Measurements from ENCODE around the gene CC2D2A. TPM values are rescaled to one million over a fixed set of nuclear protein-coding genes. Genes with fewer than 3 reads are reported as not detected.

CC2D2A gene
- total and polyA plus RNA-seq, 10 of the 15 experiments (the other 5 are each of a cell fraction or from before 2014, with no cell fraction given), result 0.04 to 1.1 (median 0.26) TPM

DNA sequence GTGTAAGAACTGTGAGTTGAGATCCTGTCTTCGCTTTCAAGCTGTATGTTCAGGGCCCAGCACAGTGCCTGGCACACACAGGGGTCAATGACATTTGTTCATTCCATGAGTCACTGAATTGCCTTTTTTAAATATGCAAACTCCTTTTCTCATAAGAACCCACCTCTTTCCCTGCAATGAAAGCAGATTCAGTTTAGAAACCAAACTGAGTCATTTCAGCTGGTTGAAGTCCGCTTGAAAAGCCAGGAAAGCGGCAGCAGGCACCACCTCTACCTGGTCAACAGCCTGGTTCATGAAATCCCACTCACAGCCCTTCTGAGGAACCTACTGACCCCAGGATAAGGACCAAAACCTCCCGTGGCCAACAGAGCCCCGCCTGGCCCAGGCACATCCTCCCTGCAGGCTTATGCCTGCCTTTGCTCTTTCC lies 46.4 kb upstream of the CC2D2A start:
- FAIRE-seq, result no peak
- in situ Hi-C loops (cut with MboI) (no loop called here), intact Hi-C loops (cut with micrococcal nuclease; ENCODE audit: unreplicated experiment) (no loop called here)
- Histone ChIP-seq H3K4me3 (no peak overlapping the region), H3K27me3 (replicated peaks in 1 of 2; ENCODE audit: control insufficient read depth in 2 of 2, insufficient read depth in 2 of 2, low read length in 1 of 2) (peaks cover 0 to 1% of the 10 kb centered on the region in 2 experiments; a peak in 1 of 4 replicates), H4K20me1 (ENCODE audit: control insufficient read depth, insufficient read depth) (no peaks in the 10 kb centered on the region), H3K4me1 (ENCODE audit: control insufficient read depth, insufficient read depth, low read length) (no peaks in the 10 kb centered on the region), H3K27ac (ENCODE audit: control insufficient read depth, insufficient read depth) (no peak overlapping the region), H2AFZ (ENCODE audit: control insufficient read depth, low read depth, low read length) (no peak overlapping the region), H3K9ac (ENCODE audit: control insufficient read depth, insufficient read depth, low read length) (no peak overlapping the region), H3K79me2 (ENCODE audit: control insufficient read depth, insufficient read depth, low read length) (no peaks in the 10 kb centered on the region), H3K4me2 (ENCODE audit: control insufficient read depth, insufficient read depth) (no peak overlapping the region), H3K9me3 (replicated peaks; ENCODE audit: control insufficient read depth, insufficient read depth, low read length) (no peaks in the 10 kb centered on the region), H3K36me3 (ENCODE audit: control insufficient read depth in 2 of 2, insufficient read depth in 2 of 2, low read length in 1 of 2) (no peaks in the 10 kb centered on the region)
- BruUV-seq (replicated peaks), result no TSS peak
- TF ChIP-seq EZH2 (IDR thresholded peaks at IDR 0.05; ENCODE audit: borderline replicate concordance, control insufficient read depth, low read depth, low read length) (no peak), IKZF2 (IDR thresholded peaks at IDR 0.05) (no peak), MXI1 (IDR thresholded peaks at IDR 0.05; ENCODE audit: low read depth, low read length) (no peak), WRNIP1 (IDR thresholded peaks at IDR 0.05; ENCODE audit: borderline replicate concordance, low read depth, low read length) (no peak)
- ChIA-PET RAD21 (ENCODE audit: unreplicated experiment) (no interaction called here), POLR2A (no interaction called here), CTCF (interaction anchor here (1.4 kb wide), 1 partner anchor 34 kb away, joined by 3 read pairs; no protein-coding TSS in a partner anchor), SMC1A (ENCODE audit: uncharacterized antibody, unreplicated experiment) (no interaction called here)
- no peak for ATAC-seq
- 18% methylated on average over 5 of the region's 5 CpGs for whole genome bisulfite sequencing (ENCODE audit: insufficient coverage, insufficient replicate concordance, low lambda C conversion rate, missing lambda C conversion rate)
- no peak for DNase-seq (ENCODE audit: low read depth, low spot score)

DNA sequence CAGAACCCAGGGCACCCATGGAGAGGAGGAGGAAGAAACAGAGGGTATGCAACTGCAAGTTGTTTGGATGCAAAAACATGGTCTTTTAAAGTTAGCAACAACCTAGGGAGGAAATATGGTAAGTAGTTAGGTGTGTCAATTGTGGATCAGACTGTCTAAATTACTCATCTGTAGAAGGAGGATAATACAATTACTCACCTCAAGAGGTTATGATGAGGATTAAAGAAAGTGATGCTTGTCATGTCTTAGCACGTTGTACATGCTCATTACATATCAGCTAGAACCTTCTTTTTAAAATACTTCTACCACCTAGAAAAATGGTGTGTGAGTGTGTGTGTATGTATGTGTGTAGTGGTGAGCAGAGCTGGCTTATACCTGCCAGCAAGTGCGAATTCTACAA lies 44.2 kb upstream of the CC2D2A start:
- no peak overlapping the region for H3K4me3 ChIP-seq
- 0% methylated on average over 2 of the region's 2 CpGs for WGBS (ENCODE audit: insufficient coverage, insufficient replicate concordance, low lambda C conversion rate, missing lambda C conversion rate)
- SMC1A ChIA-PET (ENCODE audit: uncharacterized antibody, unreplicated experiment), result interaction anchor here (1.1 kb wide), 1 partner anchor 14 kb away, joined by 4 read pairs; no protein-coding TSS in a partner anchor
- peaks cover 0 to 1% of the 10 kb centered on the region in 2 experiments; a peak in 1 of 4 replicates for H3K27me3 ChIP-seq (replicated peaks in 1 of 2; ENCODE audit: control insufficient read depth in 2 of 2, insufficient read depth in 2 of 2, low read length in 1 of 2)
- no peaks in the 10 kb centered on the region for H3K9me3 ChIP-seq (replicated peaks; ENCODE audit: control insufficient read depth, insufficient read depth, low read length)
- no peaks in the 10 kb centered on the region for H3K36me3 ChIP-seq (ENCODE audit: control insufficient read depth in 2 of 2, insufficient read depth in 2 of 2, low read length in 1 of 2)
- ATAC-seq (no peak), DNase-seq (ENCODE audit: low read depth, low spot score) (no peak), FAIRE-seq (no peak)
- H3K79me2 ChIP-seq (ENCODE audit: control insufficient read depth, insufficient read depth, low read length), result no peaks in the 10 kb centered on the region
- H4K20me1 ChIP-seq (ENCODE audit: control insufficient read depth, insufficient read depth), result no peaks in the 10 kb centered on the region
- no peak overlapping the region for H3K27ac ChIP-seq (ENCODE audit: control insufficient read depth, insufficient read depth)
- no TSS peak for BruUV-seq (replicated peaks)
- H3K9ac ChIP-seq (ENCODE audit: control insufficient read depth, insufficient read depth, low read length), result no peak overlapping the region
- H2AFZ ChIP-seq (ENCODE audit: control insufficient read depth, low read depth, low read length), result no peak overlapping the region
- in situ Hi-C loops (cut with MboI) (no loop called here), intact Hi-C loops (cut with micrococcal nuclease; ENCODE audit: unreplicated experiment) (no loop called here)
- POLR2A ChIA-PET, result no interaction called here
- RAD21 ChIA-PET (ENCODE audit: unreplicated experiment), result no interaction called here
- H3K4me1 ChIP-seq (ENCODE audit: control insufficient read depth, insufficient read depth, low read length), result no peaks in the 10 kb centered on the region
- H3K4me2 ChIP-seq (ENCODE audit: control insufficient read depth, insufficient read depth), result no peak overlapping the region
- CTCF ChIA-PET, result interaction anchor here (0.6 to 1.7 kb wide), 3 partner anchors 14 to 35 kb away, joined by 4 to 5 read pairs (median 4); no protein-coding TSS in a partner anchor
- TF ChIP-seq CBX5 (IDR thresholded peaks at IDR 0.05; ENCODE audit: low read depth) (no peak), RB1 (IDR thresholded peaks at IDR 0.05; ENCODE audit: borderline replicate concordance) (no peak), BHLHE40 (IDR thresholded peaks at IDR 0.05; ENCODE audit: borderline replicate concordance in 1 of 2, low read depth in 2 of 2, low read length in 1 of 2) (no peak), HDAC6 (IDR thresholded peaks at IDR 0.05; ENCODE audit: unreplicated experiment) (no peak), RAD21 (IDR thresholded peaks at IDR 0.05; ENCODE audit: insufficient read depth, low read depth, low read length) (no peak)
- TF ChIP-seq, protein P1, sequence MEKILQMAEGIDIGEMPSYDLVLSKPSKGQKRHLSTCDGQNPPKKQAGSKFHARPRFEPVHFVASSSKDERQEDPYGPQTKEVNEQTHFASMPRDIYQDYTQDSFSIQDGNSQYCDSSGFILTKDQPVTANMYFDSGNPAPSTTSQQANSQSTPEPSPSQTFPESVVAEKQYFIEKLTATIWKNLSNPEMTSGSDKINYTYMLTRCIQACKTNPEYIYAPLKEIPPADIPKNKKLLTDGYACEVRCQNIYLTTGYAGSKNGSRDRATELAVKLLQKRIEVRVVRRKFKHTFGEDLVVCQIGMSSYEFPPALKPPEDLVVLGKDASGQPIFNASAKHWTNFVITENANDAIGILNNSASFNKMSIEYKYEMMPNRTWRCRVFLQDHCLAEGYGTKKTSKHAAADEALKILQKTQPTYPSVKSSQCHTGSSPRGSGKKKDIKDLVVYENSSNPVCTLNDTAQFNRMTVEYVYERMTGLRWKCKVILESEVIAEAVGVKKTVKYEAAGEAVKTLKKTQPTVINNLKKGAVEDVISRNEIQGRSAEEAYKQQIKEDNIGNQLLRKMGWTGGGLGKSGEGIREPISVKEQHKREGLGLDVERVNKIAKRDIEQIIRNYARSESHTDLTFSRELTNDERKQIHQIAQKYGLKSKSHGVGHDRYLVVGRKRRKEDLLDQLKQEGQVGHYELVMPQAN (conservative IDR thresholded peaks at IDR 0.05), result no peak
- TF ChIP-seq, protein P2, sequence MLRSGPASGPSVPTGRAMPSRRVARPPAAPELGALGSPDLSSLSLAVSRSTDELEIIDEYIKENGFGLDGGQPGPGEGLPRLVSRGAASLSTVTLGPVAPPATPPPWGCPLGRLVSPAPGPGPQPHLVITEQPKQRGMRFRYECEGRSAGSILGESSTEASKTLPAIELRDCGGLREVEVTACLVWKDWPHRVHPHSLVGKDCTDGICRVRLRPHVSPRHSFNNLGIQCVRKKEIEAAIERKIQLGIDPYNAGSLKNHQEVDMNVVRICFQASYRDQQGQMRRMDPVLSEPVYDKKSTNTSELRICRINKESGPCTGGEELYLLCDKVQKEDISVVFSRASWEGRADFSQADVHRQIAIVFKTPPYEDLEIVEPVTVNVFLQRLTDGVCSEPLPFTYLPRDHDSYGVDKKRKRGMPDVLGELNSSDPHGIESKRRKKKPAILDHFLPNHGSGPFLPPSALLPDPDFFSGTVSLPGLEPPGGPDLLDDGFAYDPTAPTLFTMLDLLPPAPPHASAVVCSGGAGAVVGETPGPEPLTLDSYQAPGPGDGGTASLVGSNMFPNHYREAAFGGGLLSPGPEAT (IDR thresholded peaks at IDR 0.05; ENCODE audit: low read depth), result no peak
- TF ChIP-seq, protein P3, sequence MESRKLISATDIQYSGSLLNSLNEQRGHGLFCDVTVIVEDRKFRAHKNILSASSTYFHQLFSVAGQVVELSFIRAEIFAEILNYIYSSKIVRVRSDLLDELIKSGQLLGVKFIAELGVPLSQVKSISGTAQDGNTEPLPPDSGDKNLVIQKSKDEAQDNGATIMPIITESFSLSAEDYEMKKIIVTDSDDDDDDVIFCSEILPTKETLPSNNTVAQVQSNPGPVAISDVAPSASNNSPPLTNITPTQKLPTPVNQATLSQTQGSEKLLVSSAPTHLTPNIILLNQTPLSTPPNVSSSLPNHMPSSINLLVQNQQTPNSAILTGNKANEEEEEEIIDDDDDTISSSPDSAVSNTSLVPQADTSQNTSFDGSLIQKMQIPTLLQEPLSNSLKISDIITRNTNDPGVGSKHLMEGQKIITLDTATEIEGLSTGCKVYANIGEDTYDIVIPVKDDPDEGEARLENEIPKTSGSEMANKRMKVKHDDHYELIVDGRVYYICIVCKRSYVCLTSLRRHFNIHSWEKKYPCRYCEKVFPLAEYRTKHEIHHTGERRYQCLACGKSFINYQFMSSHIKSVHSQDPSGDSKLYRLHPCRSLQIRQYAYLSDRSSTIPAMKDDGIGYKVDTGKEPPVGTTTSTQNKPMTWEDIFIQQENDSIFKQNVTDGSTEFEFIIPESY (IDR thresholded peaks at IDR 0.05), result no peak

All from GM12878 (cell line).